ENCODE results near the gene TDO2.

TDO2 gene

DNA sequence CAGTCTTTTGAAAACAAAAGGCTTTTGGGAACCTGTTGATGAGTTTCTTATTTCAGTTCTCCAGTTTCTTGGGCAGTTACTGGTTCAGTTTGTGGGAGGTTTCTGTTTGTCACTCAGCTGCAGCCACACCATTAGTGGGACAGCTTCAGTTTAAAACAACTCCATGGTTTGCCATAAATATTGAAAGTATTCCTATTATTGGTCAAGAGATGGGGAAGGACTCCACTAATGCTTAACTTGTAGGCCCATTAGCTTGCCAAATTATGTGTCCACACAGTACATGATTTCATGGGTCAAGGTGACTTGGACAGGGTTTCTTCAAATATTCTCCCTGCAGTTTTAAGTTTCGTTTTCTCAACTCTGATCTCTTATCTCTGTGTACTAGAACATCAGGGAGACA, 21.9 kb upstream of the TDO2 start:
- H3K27me3 ChIP-seq (ENCODE audit: control insufficient read depth in 1 of 2, insufficient read depth in 1 of 2, low read length in 2 of 2), result no peaks in the 10 kb centered on the region
- H4K8ac ChIP-seq (ENCODE audit: low read length), result no peak overlapping the region
- no peak overlapping the region for H3K18ac ChIP-seq (ENCODE audit: low read depth in 1 of 2, low read length in 2 of 2)
- H3K9me3 ChIP-seq (ENCODE audit: control insufficient read depth, low read length), result peaks cover 2% of the 10 kb centered on the region
- no peaks in the 10 kb centered on the region for H3K79me1 ChIP-seq (replicated peaks; ENCODE audit: low read length, poor library complexity, severe bottlenecking)
- no CpG with 5 or more reads among the region's 1 CpG for WGBS
- no peak overlapping the region for H2BK5ac ChIP-seq (ENCODE audit: low read depth, low read length, poor library complexity, severe bottlenecking)
- no peak overlapping the region for H3K27ac ChIP-seq (ENCODE audit: low read length, poor library complexity, severe bottlenecking)
- no peak overlapping the region for H3K4me2 ChIP-seq (ENCODE audit: low read length, poor library complexity, severe bottlenecking)
- no peak overlapping the region for H3K4ac ChIP-seq (ENCODE audit: low read depth in 1 of 2, low read length in 2 of 2)
- no peaks in the 10 kb centered on the region for H3K4me1 ChIP-seq (ENCODE audit: control insufficient read depth, insufficient read depth, low read depth, low read length)
- no peak overlapping the region for H3K23ac ChIP-seq (ENCODE audit: low read length in 2 of 2)
- H2BK15ac ChIP-seq (ENCODE audit: low read depth, poor library complexity, severe bottlenecking), result no peak overlapping the region
- H2AFZ ChIP-seq (ENCODE audit: low read depth, low read length), result no peak overlapping the region
- no peak overlapping the region for H2BK120ac ChIP-seq (ENCODE audit: low read depth, low read length)
- H2BK12ac ChIP-seq (ENCODE audit: low read length in 2 of 2), result no peak overlapping the region
- no peak overlapping the region for H3K4me3 ChIP-seq (ENCODE audit: insufficient read depth in 1 of 2, low read depth in 1 of 2, low read length in 2 of 2)
- no peak overlapping the region for H3K9ac ChIP-seq (ENCODE audit: low read length)
- no peaks in the 10 kb centered on the region for H3K36me3 ChIP-seq (ENCODE audit: control insufficient read depth in 1 of 2, insufficient read depth in 2 of 2, low read depth in 1 of 2, low read length in 2 of 2)
- H2AK5ac ChIP-seq (ENCODE audit: low read length, severe bottlenecking), result no peak overlapping the region
- no peak for DNase-seq
- H3K14ac ChIP-seq (ENCODE audit: low read length in 2 of 2), result no peak overlapping the region
- no peak overlapping the region for H4K91ac ChIP-seq (ENCODE audit: low read length)

DNA sequence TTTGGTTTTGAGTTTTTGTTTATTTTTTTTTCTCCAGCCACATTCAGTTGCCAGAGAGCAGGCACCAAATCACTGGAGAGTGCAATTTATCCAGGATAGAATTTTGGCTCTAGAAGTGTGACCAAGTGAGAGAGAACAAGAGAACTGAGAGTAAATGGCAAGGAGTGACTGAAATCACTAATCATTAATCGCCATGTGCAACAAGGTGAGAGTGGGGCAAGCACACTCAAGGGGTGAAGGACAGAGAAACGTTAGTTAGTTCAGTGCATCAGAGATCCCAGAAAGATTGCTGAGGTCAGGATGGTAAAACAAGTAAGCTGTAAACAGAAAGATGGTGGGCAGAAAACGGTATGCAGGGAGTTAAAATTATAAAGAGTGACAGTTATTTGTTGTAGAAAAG, 19.6 kb upstream of the TDO2 start:
- 92% methylated on average over 3 of the region's 3 CpGs for WGBS
- H2AFZ ChIP-seq (ENCODE audit: low read depth, low read length), result no peak overlapping the region
- H3K4ac ChIP-seq (ENCODE audit: low read depth in 1 of 2, low read length in 2 of 2), result no peak overlapping the region
- no peak overlapping the region for H4K91ac ChIP-seq (ENCODE audit: low read length)
- H2AK5ac ChIP-seq (ENCODE audit: low read length, severe bottlenecking), result no peak overlapping the region
- H3K18ac ChIP-seq (ENCODE audit: low read depth in 1 of 2, low read length in 2 of 2), result no peak overlapping the region
- no peaks in the 10 kb centered on the region for H3K27me3 ChIP-seq (ENCODE audit: control insufficient read depth in 1 of 2, insufficient read depth in 1 of 2, low read length in 2 of 2)
- no peak overlapping the region for H3K9ac ChIP-seq (ENCODE audit: low read length)
- no peak overlapping the region for H3K4me3 ChIP-seq (ENCODE audit: insufficient read depth in 1 of 2, low read depth in 1 of 2, low read length in 2 of 2)
- H2BK12ac ChIP-seq (ENCODE audit: low read length in 2 of 2), result no peak overlapping the region
- no peak overlapping the region for H2BK5ac ChIP-seq (ENCODE audit: low read depth, low read length, poor library complexity, severe bottlenecking)
- no peak overlapping the region for H3K27ac ChIP-seq (ENCODE audit: low read length, poor library complexity, severe bottlenecking)
- H3K79me1 ChIP-seq (replicated peaks; ENCODE audit: low read length, poor library complexity, severe bottlenecking), result no peaks in the 10 kb centered on the region
- H3K14ac ChIP-seq (ENCODE audit: low read length in 2 of 2), result no peak overlapping the region
- H3K4me1 ChIP-seq (ENCODE audit: control insufficient read depth, insufficient read depth, low read depth, low read length), result no peaks in the 10 kb centered on the region
- H3K9me3 ChIP-seq (ENCODE audit: control insufficient read depth, low read length), result no peaks in the 10 kb centered on the region
- H4K8ac ChIP-seq (ENCODE audit: low read length), result no peak overlapping the region
- DNase-seq, result no peak
- no peak overlapping the region for H2BK120ac ChIP-seq (ENCODE audit: low read depth, low read length)
- no peak overlapping the region for H3K4me2 ChIP-seq (ENCODE audit: low read length, poor library complexity, severe bottlenecking)
- H2BK15ac ChIP-seq (ENCODE audit: low read depth, poor library complexity, severe bottlenecking), result no peak overlapping the region
- no peak overlapping the region for H3K23ac ChIP-seq (ENCODE audit: low read length in 2 of 2)
- no peaks in the 10 kb centered on the region for H3K36me3 ChIP-seq (ENCODE audit: control insufficient read depth in 1 of 2, insufficient read depth in 2 of 2, low read depth in 1 of 2, low read length in 2 of 2)

DNA sequence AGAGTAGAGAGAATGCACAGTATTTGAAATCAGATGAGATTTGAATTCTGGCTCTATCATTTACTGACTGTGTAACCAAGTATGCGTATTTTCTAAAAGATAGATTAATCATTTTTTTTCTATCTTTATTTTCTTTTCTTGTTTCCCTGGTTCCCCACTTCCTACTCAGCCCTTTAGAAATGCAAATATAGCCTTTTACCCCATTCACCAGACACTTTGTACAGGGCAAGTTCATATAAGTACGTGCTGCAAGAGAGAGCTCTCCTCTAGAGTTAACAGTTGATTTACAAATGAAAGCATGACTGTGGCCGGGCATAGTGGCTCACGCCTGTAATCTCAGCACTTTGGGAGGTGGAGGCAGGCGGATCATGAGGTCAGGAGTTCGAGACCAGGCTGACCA, 17.8 kb upstream of the TDO2 start:
- H3K27ac ChIP-seq (ENCODE audit: low read length, poor library complexity, severe bottlenecking), result no peak overlapping the region
- no peak overlapping the region for H3K14ac ChIP-seq (ENCODE audit: low read length in 2 of 2)
- H3K23ac ChIP-seq (ENCODE audit: low read length in 2 of 2), result no peak overlapping the region
- no peak overlapping the region for H2BK120ac ChIP-seq (ENCODE audit: low read depth, low read length)
- DNase-seq, result no peak
- no peak overlapping the region for H2BK12ac ChIP-seq (ENCODE audit: low read length in 2 of 2)
- no peaks in the 10 kb centered on the region for H3K4me1 ChIP-seq (ENCODE audit: control insufficient read depth, insufficient read depth, low read depth, low read length)
- H3K4ac ChIP-seq (ENCODE audit: low read depth in 1 of 2, low read length in 2 of 2), result no peak overlapping the region
- 73% methylated on average over 5 of the region's 6 CpGs for WGBS
- no peak overlapping the region for H2AK5ac ChIP-seq (ENCODE audit: low read length, severe bottlenecking)
- H2AFZ ChIP-seq (ENCODE audit: low read depth, low read length), result no peak overlapping the region
- no peaks in the 10 kb centered on the region for H3K79me1 ChIP-seq (replicated peaks; ENCODE audit: low read length, poor library complexity, severe bottlenecking)
- H4K8ac ChIP-seq (ENCODE audit: low read length), result no peak overlapping the region
- H3K36me3 ChIP-seq (ENCODE audit: control insufficient read depth in 1 of 2, insufficient read depth in 2 of 2, low read depth in 1 of 2, low read length in 2 of 2), result no peaks in the 10 kb centered on the region
- no peak overlapping the region for H3K18ac ChIP-seq (ENCODE audit: low read depth in 1 of 2, low read length in 2 of 2)
- no peak overlapping the region for H2BK5ac ChIP-seq (ENCODE audit: low read depth, low read length, poor library complexity, severe bottlenecking)
- no peaks in the 10 kb centered on the region for H3K9me3 ChIP-seq (ENCODE audit: control insufficient read depth, low read length)
- H3K9ac ChIP-seq (ENCODE audit: low read length), result no peak overlapping the region
- H4K91ac ChIP-seq (ENCODE audit: low read length), result no peak overlapping the region
- H3K4me2 ChIP-seq (ENCODE audit: low read length, poor library complexity, severe bottlenecking), result no peak overlapping the region
- no peak overlapping the region for H2BK15ac ChIP-seq (ENCODE audit: low read depth, poor library complexity, severe bottlenecking)
- no peaks in the 10 kb centered on the region for H3K27me3 ChIP-seq (ENCODE audit: control insufficient read depth in 1 of 2, insufficient read depth in 1 of 2, low read length in 2 of 2)
- H3K4me3 ChIP-seq (ENCODE audit: insufficient read depth in 1 of 2, low read depth in 1 of 2, low read length in 2 of 2), result no peak overlapping the region

DNA sequence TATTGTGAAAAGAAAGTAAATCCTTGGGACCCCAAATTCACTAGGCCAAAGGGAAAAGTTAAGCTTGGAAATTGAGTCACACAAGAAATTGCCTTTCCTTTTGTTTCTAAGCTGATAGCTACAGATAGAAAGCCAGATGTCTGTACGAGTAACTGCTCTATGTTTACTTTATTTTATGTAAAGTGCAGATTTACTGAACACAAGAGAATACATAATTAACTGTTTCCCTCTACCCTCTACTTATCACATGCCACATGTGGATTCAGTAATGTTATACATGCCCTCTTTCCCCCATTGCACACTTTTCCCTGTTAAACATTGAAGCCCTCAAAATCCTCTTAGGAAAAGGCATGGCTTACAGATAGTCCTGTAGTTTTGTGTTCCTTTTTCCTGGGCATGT, 16.5 kb upstream of the TDO2 start:
- Histone ChIP-seq H3K27ac (ENCODE audit: low read length, poor library complexity, severe bottlenecking) (no peak overlapping the region), H3K4me2 (ENCODE audit: low read length, poor library complexity, severe bottlenecking) (no peak overlapping the region), H4K8ac (ENCODE audit: low read length) (no peak overlapping the region), H3K14ac (ENCODE audit: low read length in 2 of 2) (no peak overlapping the region), H2BK5ac (ENCODE audit: low read depth, low read length, poor library complexity, severe bottlenecking) (no peak overlapping the region), H2BK15ac (ENCODE audit: low read depth, poor library complexity, severe bottlenecking) (no peak overlapping the region), H2BK12ac (ENCODE audit: low read length in 2 of 2) (no peak overlapping the region), H3K36me3 (ENCODE audit: control insufficient read depth in 1 of 2, insufficient read depth in 2 of 2, low read depth in 1 of 2, low read length in 2 of 2) (no peaks in the 10 kb centered on the region), H3K4me1 (ENCODE audit: control insufficient read depth, insufficient read depth, low read depth, low read length) (no peaks in the 10 kb centered on the region), H3K9ac (ENCODE audit: low read length) (no peak overlapping the region), H3K4me3 (ENCODE audit: insufficient read depth in 1 of 2, low read depth in 1 of 2, low read length in 2 of 2) (no peak overlapping the region), H3K27me3 (ENCODE audit: control insufficient read depth in 1 of 2, insufficient read depth in 1 of 2, low read length in 2 of 2) (no peaks in the 10 kb centered on the region), H3K18ac (ENCODE audit: low read depth in 1 of 2, low read length in 2 of 2) (peak overlapping the region in 1 of 2 experiments; percentile 49), H3K9me3 (ENCODE audit: control insufficient read depth, low read length) (peaks cover 4% of the 10 kb centered on the region), H3K79me1 (replicated peaks; ENCODE audit: low read length, poor library complexity, severe bottlenecking) (no peaks in the 10 kb centered on the region), H3K4ac (ENCODE audit: low read depth in 1 of 2, low read length in 2 of 2) (no peak overlapping the region), H3K23ac (ENCODE audit: low read length in 2 of 2) (no peak overlapping the region), H2AFZ (ENCODE audit: low read depth, low read length) (no peak overlapping the region), H2BK120ac (ENCODE audit: low read depth, low read length) (no peak overlapping the region), H2AK5ac (ENCODE audit: low read length, severe bottlenecking) (no peak overlapping the region), H4K91ac (ENCODE audit: low read length) (no peak overlapping the region)
- no CpG with 5 or more reads among the region's 1 CpG for WGBS
- no peak for DNase-seq
